H1 (cell line): ENCODE results near the gene SH2D5. TPM values are rescaled to one million over a fixed set of nuclear protein-coding genes. Genes with fewer than 3 reads are reported as not detected.

ENCODE experiments used
- CTCF ChIA-PET: fragments of 300-600 bp; sonication (Branson Sonifier 250); formaldehyde crosslinking; loops from one replicate; lab custom pipeline; 2021; ENCODE audit not compliant: partially characterized antibody; lab: Charles Lee
- POLR2A ChIA-PET: fragments of 300-600 bp; sonication (Branson Sonifier 250); formaldehyde crosslinking; loops from one replicate; lab custom pipeline; 2021; ENCODE audit warnings: inconsistent platforms; ENCODE audit not compliant: partially characterized antibody; lab: Charles Lee
- DNase-seq, 2 experiments: peaks; one replicate each; pipeline versions ENCODE4 v3.0.0 to v3.0.0-alpha.2; 2010 to 2022; ENCODE audit warnings: low spot score in 2 of 2, low read depth in 1 of 2, mixed read lengths in 1 of 2
- FAIRE-seq: peaks from 2 replicates; lab custom pipeline; 2011; peaks lifted over from hg19 to GRCh38; lab: Jason Lieb, UNC
- H2AFZ ChIP-seq: 2 replicates; pipeline ENCODE4 v1.8.1; 2012; ENCODE audit warnings: low read length, inconsistent platforms
- H2AK5ac ChIP-seq: 2 replicates; pipeline ENCODE4 v1.6.1; 2013; ENCODE audit warnings: low read depth, low read length
- H2BK120ac ChIP-seq: replicated peaks from 2 replicates; pipeline ENCODE3; 2013; ENCODE audit warnings: low read depth, low read length, inconsistent platforms
- H2BK12ac ChIP-seq: 2 replicates; pipeline ENCODE4 v1.6.1; 2013; ENCODE audit warnings: low read depth, low read length
- H2BK15ac ChIP-seq: 2 replicates; pipeline ENCODE4 v1.6.1; 2013; ENCODE audit warnings: low read length
- H2BK20ac ChIP-seq: 2 replicates; pipeline ENCODE4 v1.6.1; 2013; ENCODE audit warnings: low read length
- H2BK5ac ChIP-seq: 2 replicates; pipeline ENCODE4 v1.6.1; 2013; ENCODE audit warnings: low read depth, low read length
- H3K14ac ChIP-seq: 2 replicates; pipeline ENCODE4 v1.6.1; 2013; ENCODE audit warnings: inconsistent platforms; ENCODE audit not compliant: insufficient read length
- H3K18ac ChIP-seq: 2 replicates; pipeline ENCODE4 v1.6.1; 2013; ENCODE audit warnings: low read length; ENCODE audit errors: extremely low read depth
- H3K23ac ChIP-seq: 2 replicates; pipeline ENCODE4 v1.6.1; 2013; ENCODE audit warnings: inconsistent platforms; ENCODE audit not compliant: insufficient read length
- H3K23me2 ChIP-seq: 2 replicates; pipeline ENCODE4 v1.6.1; 2013; ENCODE audit warnings: low read depth, low read length
- H3K27ac ChIP-seq: 2 replicates; pipeline ENCODE4 v1.6.1; 2011; ENCODE audit warnings: low read depth, low read length, inconsistent platforms
- H3K27me3 ChIP-seq, 4 experiments: replicated peaks in 1 of 4; 1 replicate in 1 of 4; 2 replicates in 3 of 4; pipeline versions ENCODE4 v1.6.1 to v1.8.1; 2011 to 2013; ENCODE audit warnings: low read length in 3 of 4, mild to moderate bottlenecking in 3 of 4, inconsistent platforms in 2 of 4, mixed read lengths in 2 of 4, moderate library complexity in 1 of 4; ENCODE audit not compliant: control insufficient read depth in 3 of 4, insufficient read depth in 3 of 4; ENCODE audit errors: extremely low read depth in 1 of 4
- H3K36me3 ChIP-seq, 4 experiments: 2 replicates each; pipeline versions ENCODE4 v1.6.1 to v1.8.1; 2011 to 2013; ENCODE audit warnings: mild to moderate bottlenecking in 4 of 4, low read length in 3 of 4, moderate library complexity in 2 of 4, control low read depth in 1 of 4, inconsistent platforms in 1 of 4; ENCODE audit not compliant: insufficient read depth in 4 of 4, control insufficient read depth in 2 of 4
- H3K4ac ChIP-seq: replicated peaks from 2 replicates; pipeline ENCODE3; 2013; ENCODE audit warnings: low read length, low read depth, mixed read lengths, inconsistent platforms; ENCODE audit not compliant: insufficient read length
- H3K4me1 ChIP-seq, 4 experiments: replicated peaks in 1 of 4; 1 replicate in 1 of 4; 2 replicates in 3 of 4; pipeline versions ENCODE4 v1.6.1 to v1.8.1; 2011 to 2013; ENCODE audit warnings: low read length in 3 of 4, inconsistent platforms in 2 of 4, mixed read lengths in 1 of 4; ENCODE audit not compliant: insufficient read depth in 4 of 4, control insufficient read depth in 3 of 4
- H3K4me2 ChIP-seq, 2 experiments: 2 replicates each; pipeline versions ENCODE4 v1.6.1 to v1.8.1; 2011 to 2013; ENCODE audit warnings: low read depth in 2 of 2, low read length in 2 of 2, control low read depth in 1 of 2, inconsistent platforms in 1 of 2, mild to moderate bottlenecking in 1 of 2; ENCODE audit not compliant: insufficient read depth in 1 of 2
- H3K4me3 ChIP-seq, 4 experiments: fragments of 200-600, 300-600 bp in 1 of 4; sonication (generic), shearing (Covaris generic), sonication (Bioruptor Twin) in 1 of 4; 2 replicates each; pipeline versions ENCODE4 v1.5.1 to v1.8.1; 2011 to 2016; ENCODE audit warnings: low read length in 4 of 4, low read depth in 3 of 4, control low read depth in 2 of 4, inconsistent platforms in 2 of 4, mild to moderate bottlenecking in 2 of 4, mixed read lengths in 1 of 4, moderate library complexity in 1 of 4; ENCODE audit not compliant: insufficient read depth in 2 of 4; ENCODE audit errors: extremely low read depth in 1 of 4
- H3K56ac ChIP-seq: replicated peaks from 2 replicates; pipeline ENCODE3; 2013; ENCODE audit warnings: low read depth, mild to moderate bottlenecking, mixed read lengths, low read length, inconsistent platforms; ENCODE audit not compliant: insufficient read length
- H3K79me1 ChIP-seq: 2 replicates; pipeline ENCODE4 v1.6.1; 2013; ENCODE audit warnings: low read depth, low read length, control low read depth
- H3K79me2 ChIP-seq, 2 experiments: 2 replicates each; pipeline versions ENCODE4 v1.6.1 to v1.8.1; 2012 to 2013; ENCODE audit warnings: low read length in 2 of 2, mild to moderate bottlenecking in 2 of 2, inconsistent platforms in 1 of 2; ENCODE audit not compliant: insufficient read depth in 2 of 2, control insufficient read depth in 1 of 2
- H3K9ac ChIP-seq, 4 experiments: replicated peaks in 1 of 4; 1 replicate in 1 of 4; 2 replicates in 3 of 4; pipeline versions ENCODE4 v1.6.1 to v1.8.1; 2011 to 2013; ENCODE audit warnings: low read depth in 3 of 4, low read length in 3 of 4, control low read depth in 2 of 4, mild to moderate bottlenecking in 2 of 4, moderate library complexity in 2 of 4, inconsistent platforms in 1 of 4; ENCODE audit errors: extremely low read depth in 1 of 4
- H3K9me3 ChIP-seq, 2 experiments: 2 replicates each; pipeline versions ENCODE4 v1.6.1 to v1.8.1; 2012 to 2013; ENCODE audit warnings: mild to moderate bottlenecking in 2 of 2, moderate library complexity in 2 of 2, control low read depth in 1 of 2, inconsistent platforms in 1 of 2, low read depth in 1 of 2, low read length in 1 of 2, mixed read lengths in 1 of 2; ENCODE audit not compliant: insufficient read depth in 2 of 2
- H4K20me1 ChIP-seq, 2 experiments: replicated peaks in 1 of 2; 2 replicates each; pipeline versions ENCODE3 to v1.8.1; 2011 to 2013; ENCODE audit warnings: inconsistent platforms in 2 of 2, low read length in 2 of 2, mild to moderate bottlenecking in 1 of 2; ENCODE audit not compliant: insufficient read depth in 2 of 2, control insufficient read depth in 1 of 2
- H4K5ac ChIP-seq: 2 replicates; pipeline ENCODE4 v1.6.1; 2013; ENCODE audit warnings: low read length, low read depth, mixed read lengths, inconsistent platforms; ENCODE audit not compliant: insufficient read length
- H4K8ac ChIP-seq: 2 replicates; pipeline ENCODE4 v1.8.0; 2013; ENCODE audit warnings: mild to moderate bottlenecking, moderate library complexity, low read length, inconsistent platforms; ENCODE audit not compliant: insufficient read depth; ENCODE audit errors: extremely low read depth
- H4K91ac ChIP-seq: replicated peaks from 2 replicates; pipeline ENCODE3; 2013; ENCODE audit warnings: low read length, mixed read lengths, inconsistent platforms; ENCODE audit not compliant: insufficient read length
- CEBPB ChIP-seq: IDR thresholded peaks from 2 replicates; pipeline ENCODE4 v1.6.1; 2012; ENCODE audit warnings: low read depth, low read length
- CHD1 ChIP-seq: IDR thresholded peaks from 2 replicates; pipeline ENCODE4 v1.6.1; 2012; ENCODE audit warnings: low read depth, low read length, improper control_type of control experiment
- CHD2 ChIP-seq: IDR thresholded peaks from 2 replicates; pipeline ENCODE4 v1.6.1; 2012; ENCODE audit warnings: low read length, improper control_type of control experiment
- CREB1 ChIP-seq: IDR thresholded peaks from 2 replicates; pipeline ENCODE4 v1.6.1; 2012; ENCODE audit warnings: inconsistent platforms
- JUN ChIP-seq: IDR thresholded peaks from 2 replicates; pipeline ENCODE4 v1.6.1; 2011; ENCODE audit warnings: low read depth, mild to moderate bottlenecking, improper control_type of control experiment, low read length
- RFX5 ChIP-seq: IDR thresholded peaks from 2 replicates; pipeline ENCODE4 v1.6.1; 2011; ENCODE audit warnings: low read depth, low read length, improper control_type of control experiment, borderline replicate concordance
- SIRT6 ChIP-seq: IDR thresholded peaks from one replicate; pipeline ENCODE4 v1.7.1; 2012; ENCODE audit warnings: low read length, inconsistent platforms
- SIX5 ChIP-seq: IDR thresholded peaks from 2 replicates; pipeline ENCODE4 v1.6.1; 2011; ENCODE audit warnings: mild to moderate bottlenecking, low read depth, low read length
- SP4 ChIP-seq: IDR thresholded peaks from 2 replicates; pipeline ENCODE4 v1.6.1; 2012; ENCODE audit warnings: low read length, inconsistent platforms
- WGBS, 2 experiments: shearing (Covaris generic) in 1 of 2; methylation state at CpG; one replicate each; pipeline versions ENCODE4 v1.1.6 to v1.1.7; 2013 to 2015; ENCODE audit warnings: low lambda C conversion rate in 2 of 2, mixed read lengths in 2 of 2, inconsistent platforms in 1 of 2, low coverage in 1 of 2, missing lambda C conversion rate in 1 of 2; ENCODE audit not compliant: insufficient replicate concordance in 2 of 2, insufficient coverage in 1 of 2, insufficient read length in 1 of 2; ENCODE audit errors: extremely low coverage in 1 of 2, missing lambda C conversion rate in 1 of 2; 5-methylcytosine and 5-hydroxymethylcytosine counted together
- polyA plus RNA-seq, 7 experiments: library from polyadenylated mRNA; depleted of rRNA in 3 of 7; stranded (reverse) in 5 of 7; unstranded in 2 of 7; fragments of >200 nt in 5 of 7; fragments of 200-250 nt in 2 of 7; gene quantifications; 1 replicate in 5 of 7; 2 replicates in 1 of 7; 4 replicates in 1 of 7; pipeline versions ENCODE4 v1.2.1 to v1.2.3, GENCODE V29; 2011 to 2013; ENCODE audit warnings: missing spikeins in 2 of 7, mixed read lengths in 2 of 7
- total RNA-seq: library from RNA; stranded (reverse); fragmentation: NEBNext Ultra II Directional; extraction: Animal tissue kit (Norgen Biotek cat#: 25700); gene quantifications from 2 replicates; pipeline ENCODE4 v1.2.1, GENCODE V29; 2021
- TF ChIP-seq, protein P1 (sequence below), 3 experiments: IDR thresholded peaks; 1 replicate in 2 of 3; 2 replicates in 1 of 3; pipeline versions ENCODE4 v1.5.1 to v1.6.1; 2011; ENCODE audit warnings: low read length in 3 of 3, mild to moderate bottlenecking in 3 of 3, inconsistent platforms in 2 of 3, low read depth in 1 of 3, moderate library complexity in 1 of 3; ENCODE audit not compliant: insufficient read depth in 1 of 3; ENCODE audit errors: control extremely low read depth in 1 of 3

SH2D5 gene
- total and polyA plus RNA-seq, 2 of the 8 experiments (the other 6 are each of a cell fraction or from before 2014, with no cell fraction given): 13.2 to 18.4 TPM

- Histone ChIP-seq H4K20me1 (no peaks in the 10 kb centered on the region), H3K4ac (no peak overlapping the region), H2BK5ac (no peak overlapping the region), H3K79me2 (no peaks in the 10 kb centered on the region), H4K5ac (no peak overlapping the region), H3K56ac (no peak overlapping the region), H4K91ac (no peak overlapping the region), H2BK120ac (no peak overlapping the region), H3K4me2 (no peak overlapping the region), H4K8ac (no peak overlapping the region), H3K14ac (no peak overlapping the region), H3K27me3 (no peaks in the 10 kb centered on the region), H2BK20ac (no peak overlapping the region), H3K9ac (no peak overlapping the region), H2BK15ac (no peak overlapping the region), H3K36me3 (peaks cover 0 to 3% (median 0%) of the 10 kb centered on the region in 4 experiments; a peak in 2 of 8 replicates), H2AK5ac (no peak overlapping the region), H3K9me3 (no peaks in the 10 kb centered on the region), H2AFZ (no peak overlapping the region), H3K4me1 (no peaks in the 10 kb centered on the region; a peak in 1 of 7 replicates), H3K23me2 (no peaks in the 10 kb centered on the region), H2BK12ac (no peak overlapping the region), H3K23ac (no peak overlapping the region), H3K79me1 (no peaks in the 10 kb centered on the region), H3K18ac (no peak overlapping the region), H3K4me3 (no peak overlapping the region), H3K27ac (no peak overlapping the region)
- POLR2A ChIA-PET: no interaction called here
- CTCF ChIA-PET: interaction anchor here (1.5 to 1.9 kb wide), 3 partner anchors 9 to 46 kb away, joined by 4 to 6 read pairs (median 6); partner anchors contain the start of gene SH2D5
- WGBS, 2 experiments: 89% methylated on average over 24 of the region's 26 CpGs; no CpG with 5 or more reads in 1 of the 2 experiments
- FAIRE-seq (no peak), DNase-seq (no peak)
- no peak for TF ChIP-seq SIX5
- no peak for TF ChIP-seq CREB1
- TF ChIP-seq, protein P1, sequence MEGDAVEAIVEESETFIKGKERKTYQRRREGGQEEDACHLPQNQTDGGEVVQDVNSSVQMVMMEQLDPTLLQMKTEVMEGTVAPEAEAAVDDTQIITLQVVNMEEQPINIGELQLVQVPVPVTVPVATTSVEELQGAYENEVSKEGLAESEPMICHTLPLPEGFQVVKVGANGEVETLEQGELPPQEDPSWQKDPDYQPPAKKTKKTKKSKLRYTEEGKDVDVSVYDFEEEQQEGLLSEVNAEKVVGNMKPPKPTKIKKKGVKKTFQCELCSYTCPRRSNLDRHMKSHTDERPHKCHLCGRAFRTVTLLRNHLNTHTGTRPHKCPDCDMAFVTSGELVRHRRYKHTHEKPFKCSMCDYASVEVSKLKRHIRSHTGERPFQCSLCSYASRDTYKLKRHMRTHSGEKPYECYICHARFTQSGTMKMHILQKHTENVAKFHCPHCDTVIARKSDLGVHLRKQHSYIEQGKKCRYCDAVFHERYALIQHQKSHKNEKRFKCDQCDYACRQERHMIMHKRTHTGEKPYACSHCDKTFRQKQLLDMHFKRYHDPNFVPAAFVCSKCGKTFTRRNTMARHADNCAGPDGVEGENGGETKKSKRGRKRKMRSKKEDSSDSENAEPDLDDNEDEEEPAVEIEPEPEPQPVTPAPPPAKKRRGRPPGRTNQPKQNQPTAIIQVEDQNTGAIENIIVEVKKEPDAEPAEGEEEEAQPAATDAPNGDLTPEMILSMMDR (IDR thresholded peaks at IDR 0.05; ENCODE audit: control extremely low read depth in 1 of 3, insufficient read depth in 1 of 3, low read depth in 1 of 3, low read length in 3 of 3): no peak
- no peak for TF ChIP-seq SP4
- TF ChIP-seq CEBPB: no peak
- no peak for TF ChIP-seq CHD2
- TF ChIP-seq RFX5: no peak
- no peak for TF ChIP-seq SIRT6
- TF ChIP-seq CHD1: no peak
- TF ChIP-seq JUN: no peak
Observed at GRCh38 chr1:20686883-20687725, 45.4 kb downstream of the SH2D5 start.
